GM12892 (cell line): ENCODE data around the gene SAMD4A.

Source experiments
- POLR2A ChIP-seq: IDR thresholded peaks from 2 replicates; pipeline ENCODE4 v1.6.1; 2011; ENCODE audit warnings: low read depth, low read length, control low read depth
- TAF1 ChIP-seq: IDR thresholded peaks from 2 replicates; pipeline ENCODE4 v1.6.1; 2011; ENCODE audit warnings: low read depth, mild to moderate bottlenecking, control low read depth, low read length, borderline replicate concordance

- TF ChIP-seq POLR2A (no peak), TAF1 (no peak)
Observed at GRCh38 chr14:54837508-54838149, 270.7 kb downstream of the SAMD4A start.
